Smooth muscle cell (in vitro differentiated cells): ENCODE data around the gene KIF3A. TPM values are rescaled to one million over a fixed set of nuclear protein-coding genes. Genes with fewer than 3 reads are reported as not detected.

Experiments used
- DNase-seq: peaks from one replicate; lab custom pipeline; 2025; ENCODE audit not compliant: unreplicated experiment; lab: John Stamatoyannopoulos, UW
- H2AFZ ChIP-seq: fragments of 200-600 bp; sonication (generic); 2 replicates; pipeline ENCODE4 v1.6.0; 2016; ENCODE audit warnings: antibody characterized with exemption, low read depth, mild to moderate bottlenecking
- H3F3A ChIP-seq: fragments of 200-600 bp; sonication (generic); 2 replicates; pipeline ENCODE4 v1.6.0; 2017; ENCODE audit warnings: antibody characterized with exemption, low read depth
- H3K27ac ChIP-seq: fragments of 200-600 bp; sonication (generic); 2 replicates; pipeline ENCODE4 v1.5.1; 2016; ENCODE audit warnings: low read depth, mild to moderate bottlenecking
- H3K27me3 ChIP-seq: fragments of 200-600 bp; sonication (generic); 2 replicates; pipeline ENCODE4 v1.6.1; 2016; ENCODE audit warnings: low read depth, mild to moderate bottlenecking
- H3K36me3 ChIP-seq: fragments of 200-600 bp; sonication (generic); 2 replicates; pipeline ENCODE4 v1.5.1; 2016; ENCODE audit warnings: low read depth
- H3K4me1 ChIP-seq: fragments of 200-600 bp; sonication (generic); 2 replicates; pipeline ENCODE4 v1.5.1; 2016; ENCODE audit warnings: low read depth
- H3K4me2 ChIP-seq: fragments of 200-600 bp; sonication (generic); 2 replicates; pipeline ENCODE4 v1.6.0; 2016; ENCODE audit warnings: mild to moderate bottlenecking
- H3K4me3 ChIP-seq: fragments of 200-600 bp; sonication (generic); 2 replicates; pipeline ENCODE4 v1.5.1; 2016; ENCODE audit warnings: mild to moderate bottlenecking
- H3K79me2 ChIP-seq: fragments of 200-600 bp; sonication (generic); 2 replicates; pipeline ENCODE4 v1.6.0; 2016; ENCODE audit warnings: low read depth, mild to moderate bottlenecking
- H3K9ac ChIP-seq: fragments of 200-600 bp; sonication (generic); 2 replicates; pipeline ENCODE4 v1.6.0; 2016; ENCODE audit warnings: low read depth
- H3K9me3 ChIP-seq: fragments of 200-600 bp; sonication (generic); replicated peaks from 2 replicates; pipeline ENCODE4 v1.5.1; 2016; ENCODE audit warnings: low read depth
- H4K20me1 ChIP-seq: fragments of 200-600 bp; sonication (generic); 2 replicates; pipeline ENCODE4 v1.6.0; 2016; ENCODE audit warnings: low read depth
- WGBS: methylation state at CpG from one replicate; pipeline ENCODE4 v1.1.7; 2016; ENCODE audit warnings: low lambda C conversion rate; 5-methylcytosine and 5-hydroxymethylcytosine counted together
- polyA plus RNA-seq: library from polyadenylated mRNA; unstranded; fragments of >200 nt; fragmentation: Nextera tagmentation; extraction: Ambion mirVana; gene quantifications from 2 replicates; pipeline ENCODE4 v1.2.1, GENCODE V29; 2016
- total RNA-seq: library from RNA; depleted of rRNA; stranded (reverse); fragments of >200 nt; gene quantifications from 2 replicates; pipeline ENCODE4 v1.2.3, GENCODE V29; 2014
- TF ChIP-seq, protein P1 (sequence below): fragments of 200-600 bp; sonication (generic); IDR thresholded peaks from 2 replicates; pipeline ENCODE4 v1.5.1; 2017; ENCODE audit warnings: borderline replicate concordance, mild to moderate bottlenecking, antibody characterized with exemption; ENCODE audit not compliant: insufficient read depth, poor library complexity, severe bottlenecking

The KIF3A gene
- total RNA-seq (16.0 and 21.4 TPM in 2 replicates), polyA plus RNA-seq (12.6 and 18.4 TPM in 2 replicates)

DNA sequence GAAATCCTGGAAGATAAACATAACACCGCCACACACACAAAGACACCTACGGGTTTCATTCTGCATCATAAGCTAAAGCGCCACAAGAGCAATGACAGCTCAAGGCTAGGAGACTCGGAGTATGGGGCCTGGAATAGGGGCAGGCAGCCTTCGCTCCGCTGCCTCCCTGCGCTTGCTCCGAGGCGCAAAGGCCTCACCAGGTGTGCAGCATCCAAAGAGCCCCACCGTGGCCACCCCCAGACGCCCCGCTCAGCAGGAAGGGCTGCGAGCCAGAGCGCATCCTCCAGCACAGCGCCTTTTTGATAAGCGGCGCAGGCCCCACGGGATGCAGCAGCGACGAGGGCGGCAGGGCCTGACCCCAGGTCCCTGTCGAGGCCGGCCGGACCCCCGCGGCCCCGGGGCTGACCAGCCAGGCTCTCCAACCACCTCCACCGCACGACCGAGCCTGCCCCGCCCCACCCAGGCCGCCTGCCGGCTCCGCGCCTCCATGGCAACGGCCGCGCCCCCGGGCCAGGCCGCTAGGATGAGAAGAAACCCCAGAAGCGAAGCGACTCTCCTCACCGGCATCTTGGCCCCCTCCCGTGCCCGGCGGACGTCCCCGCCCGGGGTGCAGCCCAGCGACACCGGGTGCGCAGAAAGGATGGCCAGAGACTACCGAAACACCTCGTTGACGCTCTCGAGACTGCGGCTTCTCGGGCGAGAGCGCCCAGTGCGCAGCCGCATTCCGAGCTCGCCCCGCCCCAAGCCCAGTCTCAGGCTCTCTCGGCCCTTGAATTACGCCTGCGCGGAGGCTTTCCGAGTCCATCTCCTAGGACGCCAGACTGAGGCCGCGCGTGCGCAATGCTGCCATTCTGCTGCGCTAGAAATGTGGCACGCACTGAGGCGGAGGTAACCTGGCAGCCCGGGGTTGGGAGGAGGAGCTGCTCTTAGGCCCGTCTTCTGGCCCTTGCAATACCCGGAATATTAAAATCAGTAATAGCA lies at the start of gene KIF3A:
KIF3A (minus strand) TSS at position 694 of the 981 bp plus-strand sequence; CDS start at position 567, 127 bp downstream.
- Histone ChIP-seq H3K4me2 (peak within 1 kb of the TSS; percentile 93), H3K4me3 (peak within 1 kb of the TSS; percentile 79), H3F3A (no peaks in the 10 kb centered on the region), H3K27me3 (no peaks in the 10 kb centered on the region), H4K20me1 (no peaks in the 10 kb centered on the region), H3K36me3 (no peaks in the 10 kb centered on the region), H2AFZ (peak within 1 kb of the TSS; percentile 85), H3K79me2 (peaks cover 19% of the 10 kb centered on the region), H3K9me3 (no peaks in the 10 kb centered on the region), H3K9ac (peak within 1 kb of the TSS; percentile 18), H3K27ac (no peak within 1 kb of the TSS), H3K4me1 (peaks cover 6% of the 10 kb centered on the region)
- TF ChIP-seq, protein P1, sequence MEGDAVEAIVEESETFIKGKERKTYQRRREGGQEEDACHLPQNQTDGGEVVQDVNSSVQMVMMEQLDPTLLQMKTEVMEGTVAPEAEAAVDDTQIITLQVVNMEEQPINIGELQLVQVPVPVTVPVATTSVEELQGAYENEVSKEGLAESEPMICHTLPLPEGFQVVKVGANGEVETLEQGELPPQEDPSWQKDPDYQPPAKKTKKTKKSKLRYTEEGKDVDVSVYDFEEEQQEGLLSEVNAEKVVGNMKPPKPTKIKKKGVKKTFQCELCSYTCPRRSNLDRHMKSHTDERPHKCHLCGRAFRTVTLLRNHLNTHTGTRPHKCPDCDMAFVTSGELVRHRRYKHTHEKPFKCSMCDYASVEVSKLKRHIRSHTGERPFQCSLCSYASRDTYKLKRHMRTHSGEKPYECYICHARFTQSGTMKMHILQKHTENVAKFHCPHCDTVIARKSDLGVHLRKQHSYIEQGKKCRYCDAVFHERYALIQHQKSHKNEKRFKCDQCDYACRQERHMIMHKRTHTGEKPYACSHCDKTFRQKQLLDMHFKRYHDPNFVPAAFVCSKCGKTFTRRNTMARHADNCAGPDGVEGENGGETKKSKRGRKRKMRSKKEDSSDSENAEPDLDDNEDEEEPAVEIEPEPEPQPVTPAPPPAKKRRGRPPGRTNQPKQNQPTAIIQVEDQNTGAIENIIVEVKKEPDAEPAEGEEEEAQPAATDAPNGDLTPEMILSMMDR, result no peak
- 2% methylated on average over 75 of the region's 81 CpGs for WGBS
- DNase-seq, result peak; percentile 83

DNA sequence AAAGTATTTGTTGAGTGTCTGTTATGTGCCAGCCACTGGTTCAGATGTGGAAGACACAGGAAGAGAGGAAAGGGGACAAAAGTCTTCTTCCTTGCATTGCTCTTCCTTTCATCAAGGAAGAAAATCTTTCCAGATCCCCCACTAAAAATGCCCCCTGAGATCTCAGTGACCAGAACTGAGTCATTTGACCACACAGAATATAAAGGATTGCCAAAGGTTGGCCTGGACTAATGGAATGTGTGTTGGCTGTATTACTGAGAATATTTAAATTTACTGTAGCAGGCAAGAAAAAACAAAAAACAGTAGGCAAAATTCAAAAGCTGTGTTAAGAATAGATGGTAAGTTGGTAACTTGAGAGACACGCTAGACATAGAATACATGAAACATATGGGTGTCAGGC lies 49.7 kb upstream of the KIF3A start:
- 95% methylated on average over 1 of the region's 1 CpG for WGBS
- Histone ChIP-seq H3K36me3 (no peaks in the 10 kb centered on the region), H3K79me2 (no peaks in the 10 kb centered on the region), H3K4me3 (no peak overlapping the region), H2AFZ (no peak overlapping the region), H3K4me1 (no peaks in the 10 kb centered on the region), H3K4me2 (no peak overlapping the region), H4K20me1 (no peaks in the 10 kb centered on the region), H3K9me3 (no peaks in the 10 kb centered on the region), H3K27me3 (no peaks in the 10 kb centered on the region), H3K9ac (no peak overlapping the region), H3F3A (no peaks in the 10 kb centered on the region), H3K27ac (no peak overlapping the region)
- TF ChIP-seq, protein P1, result no peak
- no peak for DNase-seq

DNA sequence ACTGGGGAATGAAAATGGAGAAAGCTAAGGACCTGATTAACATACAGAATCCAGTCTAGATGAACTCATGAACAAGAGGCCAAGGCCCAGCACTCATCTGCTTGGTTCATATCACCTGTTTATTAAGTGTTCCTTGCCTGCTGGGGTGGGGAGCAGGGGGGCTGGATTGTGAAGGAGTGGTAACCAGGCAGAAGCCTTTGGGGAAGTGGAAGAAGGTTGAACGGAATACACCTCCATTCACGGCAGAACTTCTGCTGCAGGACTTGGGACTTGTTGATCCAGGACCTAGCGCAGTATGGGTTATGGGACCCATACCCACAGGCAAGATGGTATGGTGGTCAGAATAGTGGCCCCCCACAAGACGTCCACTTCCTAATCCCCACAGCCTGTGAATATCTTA lies 48.5 kb upstream of the KIF3A start:
- H3K27me3 ChIP-seq, result no peaks in the 10 kb centered on the region
- no peaks in the 10 kb centered on the region for H3F3A ChIP-seq
- H3K36me3 ChIP-seq, result no peaks in the 10 kb centered on the region
- no peak overlapping the region for H3K4me3 ChIP-seq
- H3K9ac ChIP-seq, result no peak overlapping the region
- H3K4me2 ChIP-seq, result no peak overlapping the region
- no peaks in the 10 kb centered on the region for H4K20me1 ChIP-seq
- no peak overlapping the region for H3K27ac ChIP-seq
- no peak for DNase-seq
- WGBS, result 90% methylated on average over 4 of the region's 4 CpGs
- no peaks in the 10 kb centered on the region for H3K4me1 ChIP-seq
- no peaks in the 10 kb centered on the region for H3K79me2 ChIP-seq
- H2AFZ ChIP-seq, result peak overlapping the region; percentile 36
- H3K9me3 ChIP-seq, result no peaks in the 10 kb centered on the region
- TF ChIP-seq, protein P1, result no peak

DNA sequence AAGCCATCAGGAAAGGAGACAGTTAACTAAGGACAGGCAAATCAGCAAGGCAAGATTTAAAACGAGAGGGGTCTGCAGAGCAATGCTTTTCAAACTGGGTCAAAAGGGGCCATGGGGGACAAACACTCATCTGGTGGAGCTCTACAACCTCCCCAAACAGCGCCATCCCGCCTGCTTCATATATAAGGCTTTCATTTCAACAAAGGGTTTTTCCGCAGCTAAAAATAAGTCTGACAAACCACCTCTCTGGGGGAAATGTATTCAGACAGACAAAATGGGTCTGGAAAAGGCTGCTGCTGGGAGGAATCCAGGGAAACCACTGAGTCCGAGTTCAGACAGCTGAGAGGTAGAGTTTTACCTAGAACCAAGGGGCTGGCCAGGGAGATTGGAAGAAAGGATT lies 48.0 kb upstream of the KIF3A start:
- no peaks in the 10 kb centered on the region for H4K20me1 ChIP-seq
- no peaks in the 10 kb centered on the region for H3K9me3 ChIP-seq
- H2AFZ ChIP-seq, result peak overlapping the region; percentile 36
- 63% methylated on average over 5 of the region's 5 CpGs for WGBS
- H3K4me2 ChIP-seq, result no peak overlapping the region
- TF ChIP-seq, protein P1, result no peak
- H3K9ac ChIP-seq, result no peak overlapping the region
- no peaks in the 10 kb centered on the region for H3K79me2 ChIP-seq
- DNase-seq, result no peak
- no peak overlapping the region for H3K4me3 ChIP-seq
- H3K27ac ChIP-seq, result no peak overlapping the region
- no peaks in the 10 kb centered on the region for H3F3A ChIP-seq
- no peaks in the 10 kb centered on the region for H3K27me3 ChIP-seq
- H3K36me3 ChIP-seq, result no peaks in the 10 kb centered on the region
- H3K4me1 ChIP-seq, result no peaks in the 10 kb centered on the region
